OCI-LY7 (cell line): ENCODE results near the gene GNB1. TPM values are rescaled to one million over a fixed set of nuclear protein-coding genes. Genes with fewer than 3 reads are reported as not detected.
A peak's percentile ranks its signal among the peaks of the same experiment; 100 is the strongest.

Source experiments
- BruUV-seq: library from RNA; stranded (reverse); fragments of 400-500 nt; replicated peaks from 2 replicates; lab custom pipeline; 2021; lab: Mats Ljungman, UMichigan
- CTCF ChIA-PET: fragments of 300-600 bp; sonication (Branson Sonifier 250); formaldehyde crosslinking; loops from one replicate; lab custom pipeline; 2022; ENCODE audit warnings: antibody characterized with exemption; ENCODE audit not compliant: unreplicated experiment; lab: Charles Lee
- POLR2A ChIA-PET: fragments of 300-600 bp; sonication (Branson Sonifier 250); formaldehyde crosslinking; loops from one replicate; lab custom pipeline; 2022; ENCODE audit warnings: antibody characterized with exemption; lab: Charles Lee
- DNase-seq: peaks from one replicate; pipeline ENCODE4 v3.0.0-alpha.2; 2015; ENCODE audit warnings: low spot score
- H2AFZ ChIP-seq: fragments of 200-600 bp; sonication (generic), shearing (Covaris generic); 2 replicates; pipeline ENCODE4 v1.6.1; 2014; ENCODE audit warnings: mild to moderate bottlenecking, antibody characterized with exemption, low read length, moderate library complexity
- H3K27ac ChIP-seq: fragments of 200-600 bp; sonication (generic); 2 replicates; pipeline ENCODE4 v1.5.1; 2014; ENCODE audit warnings: mixed run types, low read depth, mild to moderate bottlenecking, moderate library complexity, low read length, inconsistent platforms; ENCODE audit not compliant: poor library complexity, severe bottlenecking
- H3K36me3 ChIP-seq: fragments of 200-600 bp; sonication (generic); 2 replicates; pipeline ENCODE4 v1.6.1; 2014; ENCODE audit warnings: mild to moderate bottlenecking, antibody characterized with exemption, low read length, moderate library complexity, mixed read lengths; ENCODE audit not compliant: insufficient read depth
- H3K4me1 ChIP-seq: fragments of 200-600 bp; sonication (generic); 2 replicates; pipeline ENCODE4 v1.5.1; 2014; ENCODE audit warnings: mild to moderate bottlenecking, low read length; ENCODE audit not compliant: insufficient read depth, poor library complexity, severe bottlenecking
- H3K4me2 ChIP-seq: fragments of 200-600 bp; sonication (generic); 2 replicates; pipeline ENCODE4 v1.6.1; 2014; ENCODE audit warnings: mild to moderate bottlenecking, low read length
- H3K4me3 ChIP-seq: fragments of 200-600 bp; sonication (generic); 2 replicates; pipeline ENCODE4 v1.5.1; 2014; ENCODE audit warnings: mild to moderate bottlenecking, low read depth, low read length; ENCODE audit not compliant: poor library complexity, severe bottlenecking
- H3K79me2 ChIP-seq: fragments of 200-600 bp; sonication (generic); 2 replicates; pipeline ENCODE4 v1.6.1; 2016; ENCODE audit warnings: low read depth, mild to moderate bottlenecking, low read length, moderate library complexity, mixed read lengths; ENCODE audit not compliant: insufficient read depth
- H3K9me2 ChIP-seq: fragments of 200-600 bp; sonication (generic); 2 replicates; pipeline ENCODE4 v1.6.1; 2016; ENCODE audit warnings: mild to moderate bottlenecking, low read length, mixed read lengths; ENCODE audit not compliant: insufficient read depth
- H3K9me3 ChIP-seq: fragments of 200-600 bp; sonication (generic); 2 replicates; pipeline ENCODE4 v1.6.1; 2014; ENCODE audit warnings: mild to moderate bottlenecking, mixed run types, low read length, mixed read lengths
- H4K20me1 ChIP-seq: fragments of 200-600 bp; sonication (generic); 2 replicates; pipeline ENCODE4 v1.6.1; 2014; ENCODE audit warnings: mild to moderate bottlenecking, antibody characterized with exemption, low read length, moderate library complexity, mixed read lengths; ENCODE audit not compliant: insufficient read depth
- CTCF ChIP-seq: fragments of 200-600 bp; sonication (generic); conservative IDR thresholded peaks from 2 replicates; pipeline ENCODE4 v1.5.1; 2014; ENCODE audit warnings: mild to moderate bottlenecking, antibody characterized with exemption, low read length, moderate library complexity, mixed read lengths
- EZH2phosphoT487 ChIP-seq: fragments of 200-600 bp; sonication (generic); IDR thresholded peaks from 2 replicates; pipeline ENCODE4 v1.6.1; 2018; ENCODE audit warnings: low read depth, borderline replicate concordance, mild to moderate bottlenecking, mixed run types, antibody characterized with exemption, low read length, moderate library complexity, mixed read lengths
- intact Hi-C: fragments of 100-400 bp; cut with micrococcal nuclease; formaldehyde crosslinking; loops from one replicate; pipeline ENCODE4 v1.10.0; 2022; ENCODE audit not compliant: unreplicated experiment
- total RNA-seq, 2 experiments: library from RNA; depleted of rRNA in 1 of 2; stranded (reverse); fragments of >200 nt in 1 of 2; shearing (Covaris generic) in 1 of 2; gene quantifications; 2 replicates each; pipeline ENCODE4 v1.2.3, GENCODE V29; 2014 to 2022

Gene GNB1
- total RNA-seq, 2 experiments from 2014 or later: 101 to 502 TPM

GRCh38 chr1:1911350-1912041 is 20.6 kb upstream of the GNB1 start:
- Histone ChIP-seq H3K36me3 (no peaks in the 10 kb centered on the region), H3K4me3 (no peak overlapping the region), H3K4me1 (peaks cover 33% of the 10 kb centered on the region), H3K27ac (no peak overlapping the region), H3K9me3 (no peaks in the 10 kb centered on the region), H2AFZ (no peak overlapping the region), H3K4me2 (no peak overlapping the region), H3K79me2 (no peaks in the 10 kb centered on the region), H4K20me1 (no peaks in the 10 kb centered on the region), H3K9me2 (no peaks in the 10 kb centered on the region)
- TF ChIP-seq CTCF: no peak
- no peak for TF ChIP-seq EZH2phosphoT487
- intact Hi-C loops: no loop called here
- ChIA-PET POLR2A (no interaction called here), CTCF (no interaction called here)
- BruUV-seq: no TSS peak
- DNase-seq: no peak

- no peak overlapping the region for H3K4me3 ChIP-seq
- intact Hi-C loops: no loop called here
- H2AFZ ChIP-seq: no peak overlapping the region
- no peaks in the 10 kb centered on the region for H3K9me2 ChIP-seq
- no peak for DNase-seq
- no peaks in the 10 kb centered on the region for H3K9me3 ChIP-seq
- ChIA-PET POLR2A (interaction anchor here (0.6 kb wide), 1 partner anchor 75 kb away, joined by 6 read pairs; no protein-coding TSS in a partner anchor), CTCF (no interaction called here)
- no peaks in the 10 kb centered on the region for H3K36me3 ChIP-seq
- TF ChIP-seq CTCF (no peak), EZH2phosphoT487 (no peak)
- H3K4me2 ChIP-seq: 0 out of 2 replicates have a peak overlapping the region, but pooled peaks have one; percentile 36
- no peaks in the 10 kb centered on the region for H3K79me2 ChIP-seq
- peaks cover 40% of the 10 kb centered on the region for H3K4me1 ChIP-seq
- no TSS peak for BruUV-seq
- no peaks in the 10 kb centered on the region for H4K20me1 ChIP-seq
- no peak overlapping the region for H3K27ac ChIP-seq
Measured at GRCh38 chr1:1910651-1911331, 19.9 kb upstream of the GNB1 start.
